ENCODE results near the gene LUZP1.

Gene LUZP1

DNA sequence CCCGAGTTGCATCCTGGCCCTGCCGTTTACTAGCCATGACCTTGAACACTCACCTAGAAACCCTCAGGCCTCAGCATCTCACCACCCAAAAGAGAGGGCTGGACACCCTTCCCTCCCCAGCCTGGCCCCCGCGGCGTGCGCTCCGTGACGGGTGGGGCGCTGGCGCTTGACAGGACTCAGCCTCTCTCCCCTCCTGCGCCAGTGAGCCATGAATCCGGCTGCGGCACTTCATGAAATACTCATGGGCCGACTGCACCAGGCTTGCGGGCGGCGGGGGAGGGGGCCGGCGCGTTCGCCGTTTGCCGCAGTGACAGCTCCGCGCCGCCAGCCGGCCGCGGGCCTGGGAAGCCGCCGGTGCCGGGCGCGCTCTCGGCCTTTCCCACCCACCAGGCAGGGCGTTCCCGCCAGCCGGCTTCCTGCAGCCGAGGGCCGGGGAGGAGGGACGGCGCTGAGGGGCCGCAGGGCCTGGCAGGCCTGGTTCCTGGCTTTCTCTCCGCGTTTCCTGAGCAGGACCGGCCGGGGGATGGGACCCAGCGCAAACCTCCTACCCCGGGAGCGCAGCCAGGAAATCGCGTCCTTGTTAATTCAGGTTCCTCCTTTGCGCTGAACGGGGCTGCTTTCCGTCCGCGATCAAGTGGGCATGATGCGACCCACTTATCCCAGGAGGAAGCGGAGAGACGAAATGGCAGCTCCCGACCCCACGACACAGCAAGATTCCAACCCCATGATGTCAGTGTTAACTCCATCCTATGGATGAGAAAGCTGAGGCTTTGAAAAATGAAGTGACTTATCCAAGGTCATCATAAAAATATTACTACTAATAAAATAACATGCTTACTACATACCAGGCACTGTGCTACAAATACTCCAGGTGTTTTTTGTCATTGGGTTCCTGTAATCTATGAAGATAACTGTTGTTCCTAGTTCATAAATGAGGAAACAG is 9.1 kb upstream of the LUZP1 start:
- Histone ChIP-seq H3K9me3 (ENCODE audit: control insufficient read depth, low read length) (no peaks in the 10 kb centered on the region), H3K27me3 (ENCODE audit: control insufficient read depth, insufficient read depth, low read length) (no peaks in the 10 kb centered on the region), H3K9ac (no peak overlapping the region), H3K4me3 (ENCODE audit: low read depth, low read length) (peak overlapping the region; percentile 66), H3K36me3 (ENCODE audit: control insufficient read depth, insufficient read depth, low read length) (no peaks in the 10 kb centered on the region), H3K4me1 (peaks cover 4% of the 10 kb centered on the region), H3K79me2 (no peaks in the 10 kb centered on the region), H3K4me2 (ENCODE audit: low read length) (peak overlapping the region; percentile 98), H3K27ac (peak overlapping the region; percentile 71), H2AFZ (peak overlapping the region; percentile 83)
- TF ChIP-seq, protein P1, sequence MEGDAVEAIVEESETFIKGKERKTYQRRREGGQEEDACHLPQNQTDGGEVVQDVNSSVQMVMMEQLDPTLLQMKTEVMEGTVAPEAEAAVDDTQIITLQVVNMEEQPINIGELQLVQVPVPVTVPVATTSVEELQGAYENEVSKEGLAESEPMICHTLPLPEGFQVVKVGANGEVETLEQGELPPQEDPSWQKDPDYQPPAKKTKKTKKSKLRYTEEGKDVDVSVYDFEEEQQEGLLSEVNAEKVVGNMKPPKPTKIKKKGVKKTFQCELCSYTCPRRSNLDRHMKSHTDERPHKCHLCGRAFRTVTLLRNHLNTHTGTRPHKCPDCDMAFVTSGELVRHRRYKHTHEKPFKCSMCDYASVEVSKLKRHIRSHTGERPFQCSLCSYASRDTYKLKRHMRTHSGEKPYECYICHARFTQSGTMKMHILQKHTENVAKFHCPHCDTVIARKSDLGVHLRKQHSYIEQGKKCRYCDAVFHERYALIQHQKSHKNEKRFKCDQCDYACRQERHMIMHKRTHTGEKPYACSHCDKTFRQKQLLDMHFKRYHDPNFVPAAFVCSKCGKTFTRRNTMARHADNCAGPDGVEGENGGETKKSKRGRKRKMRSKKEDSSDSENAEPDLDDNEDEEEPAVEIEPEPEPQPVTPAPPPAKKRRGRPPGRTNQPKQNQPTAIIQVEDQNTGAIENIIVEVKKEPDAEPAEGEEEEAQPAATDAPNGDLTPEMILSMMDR (IDR thresholded peaks at IDR 0.05): no peak

DNA sequence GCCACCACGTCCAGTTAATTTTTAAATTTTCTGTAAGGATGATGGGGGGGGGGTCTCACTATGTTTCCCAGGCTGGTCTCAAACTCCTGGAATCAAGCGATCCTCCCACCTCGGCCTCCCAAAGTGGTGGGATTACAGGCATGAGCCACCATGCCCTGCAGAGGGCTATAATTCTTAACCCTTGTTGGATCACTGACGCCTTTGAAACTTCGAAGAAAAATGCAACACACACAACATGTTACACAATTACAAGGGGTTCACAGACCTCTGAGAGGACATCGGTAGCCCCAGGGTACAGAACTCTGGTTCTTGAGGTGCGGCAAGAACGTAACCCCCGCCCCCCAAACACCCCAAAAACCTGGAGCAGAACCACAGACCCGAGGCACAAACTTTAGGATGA is 8.4 kb upstream of the LUZP1 start:
- Histone ChIP-seq H3K4me1 (peaks cover 4% of the 10 kb centered on the region), H3K36me3 (ENCODE audit: control insufficient read depth, insufficient read depth, low read length) (no peaks in the 10 kb centered on the region), H3K4me2 (ENCODE audit: low read length) (peak overlapping the region; percentile 98), H3K27me3 (ENCODE audit: control insufficient read depth, insufficient read depth, low read length) (no peaks in the 10 kb centered on the region), H3K4me3 (ENCODE audit: low read depth, low read length) (peak overlapping the region; percentile 66), H3K9ac (no peak overlapping the region), H2AFZ (peak overlapping the region; percentile 83), H3K79me2 (no peaks in the 10 kb centered on the region), H3K9me3 (ENCODE audit: control insufficient read depth, low read length) (no peaks in the 10 kb centered on the region), H3K27ac (peak overlapping the region; percentile 47)
- TF ChIP-seq, protein P1 (IDR thresholded peaks at IDR 0.05): no peak

DNA sequence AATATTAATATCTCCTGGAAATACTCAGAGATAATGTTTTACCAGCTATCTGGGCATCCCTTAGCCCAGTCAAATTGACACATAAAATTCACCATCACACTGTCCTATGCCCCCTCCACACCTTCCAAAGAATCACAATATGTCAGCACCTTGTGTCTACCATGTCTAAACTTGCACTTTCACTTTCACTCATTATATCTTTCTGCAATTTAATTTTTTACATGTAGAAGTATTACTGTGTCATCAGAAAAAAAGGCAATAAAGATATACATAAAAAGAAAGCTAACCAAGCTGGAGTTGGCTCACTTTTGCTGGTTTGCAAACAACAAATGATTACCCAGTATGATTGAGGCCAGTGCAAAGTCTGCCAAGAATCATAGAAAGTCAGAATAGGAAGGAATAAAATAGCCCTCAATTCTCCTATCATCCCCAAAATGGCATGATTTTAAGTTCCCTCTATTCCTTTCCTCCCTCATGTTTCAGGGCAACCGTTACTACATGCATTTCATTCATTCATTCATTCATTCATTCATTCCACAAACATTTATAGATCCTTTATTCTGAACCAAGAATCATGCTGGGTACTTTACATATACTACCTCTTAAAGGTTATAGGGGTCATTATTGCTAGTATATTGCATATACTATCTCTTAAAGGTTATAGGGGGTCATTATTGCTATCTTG is 5.9 kb upstream of the LUZP1 start:
- Histone ChIP-seq H3K9me3 (ENCODE audit: control insufficient read depth, low read length) (no peaks in the 10 kb centered on the region), H3K27ac (no peak overlapping the region), H3K79me2 (no peaks in the 10 kb centered on the region), H2AFZ (no peak overlapping the region), H3K4me2 (ENCODE audit: low read length) (no peak overlapping the region), H3K4me1 (peaks cover 4% of the 10 kb centered on the region), H3K36me3 (ENCODE audit: control insufficient read depth, insufficient read depth, low read length) (no peaks in the 10 kb centered on the region), H3K27me3 (ENCODE audit: control insufficient read depth, insufficient read depth, low read length) (no peaks in the 10 kb centered on the region), H3K9ac (no peak overlapping the region), H3K4me3 (ENCODE audit: low read depth, low read length) (no peak overlapping the region)
- TF ChIP-seq, protein P1 (IDR thresholded peaks at IDR 0.05): no peak

DNA sequence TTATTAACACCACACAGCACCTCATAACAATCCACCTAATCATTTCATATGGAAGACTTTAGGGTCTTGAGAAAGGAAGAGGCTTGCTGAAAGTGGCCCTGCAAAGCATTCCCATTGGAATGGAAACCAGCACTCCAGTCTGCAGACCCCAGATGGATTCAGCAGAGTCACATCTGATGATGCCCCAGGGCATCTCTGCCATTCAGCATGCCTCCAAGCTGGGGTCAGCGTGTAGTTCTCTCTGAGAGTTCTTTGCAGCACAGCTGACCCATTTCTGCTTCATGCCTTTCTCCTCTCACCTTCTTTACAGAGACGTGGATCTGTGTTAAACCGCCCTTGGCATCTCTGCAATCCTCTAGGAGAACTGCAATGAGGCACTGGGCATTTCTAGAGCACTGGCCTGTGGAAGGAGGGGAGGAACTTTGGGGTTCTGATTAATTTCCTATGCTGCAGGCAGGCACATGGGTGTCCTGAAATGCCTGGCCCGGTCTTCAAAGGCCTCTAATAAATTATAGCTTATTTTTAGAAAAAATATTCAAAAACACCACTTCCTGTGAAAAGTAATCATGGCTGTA is 2.6 kb upstream of the LUZP1 start:
- Histone ChIP-seq H3K79me2 (peaks cover 7% of the 10 kb centered on the region), H3K9me3 (ENCODE audit: control insufficient read depth, low read length) (no peaks in the 10 kb centered on the region), H3K27ac (no peak overlapping the region), H3K36me3 (ENCODE audit: control insufficient read depth, insufficient read depth, low read length) (no peaks in the 10 kb centered on the region), H3K4me2 (ENCODE audit: low read length) (no peak overlapping the region), H2AFZ (no peak overlapping the region), H3K27me3 (ENCODE audit: control insufficient read depth, insufficient read depth, low read length) (no peaks in the 10 kb centered on the region), H3K9ac (no peak overlapping the region), H3K4me1 (peaks cover 2% of the 10 kb centered on the region), H3K4me3 (ENCODE audit: low read depth, low read length) (no peak overlapping the region)
- TF ChIP-seq, protein P1 (IDR thresholded peaks at IDR 0.05): no peak
